ENCODE results near the gene RSRC1. TPM values are rescaled to one million over a fixed set of nuclear protein-coding genes. Genes with fewer than 3 reads are reported as not detected.

The RSRC1 gene
- total and polyA plus RNA-seq, 2 of the 13 experiments (the other 11 are each of a cell fraction or from before 2014, with no cell fraction given) = 4.9 to 63.0 TPM

GRCh38 chr3:158471639-158472294, 361.9 kb downstream of the RSRC1 start (continued):
- TF ChIP-seq JUNB (CRISPR knock-in tag; IDR thresholded peaks at IDR 0.05; ENCODE audit: borderline replicate concordance) = no peak
- TF ChIP-seq ARID5B (CRISPR knock-in tag; IDR thresholded peaks at IDR 0.05) = peak; percentile 65
- TF ChIP-seq HES4 (CRISPR knock-in tag; IDR thresholded peaks at IDR 0.05; ENCODE audit: borderline replicate concordance) = no peak
- TF ChIP-seq ZNF160 (CRISPR knock-in tag; IDR thresholded peaks at IDR 0.05) = no peak
- no peak for TF ChIP-seq ZFP36L2 (CRISPR knock-in tag; IDR thresholded peaks at IDR 0.05)
- TF ChIP-seq HNRNPH1 (optimal IDR thresholded peaks at IDR 0.05; ENCODE audit: low read depth, low read length) = no peak
- no peak for TF ChIP-seq RBM39 (IDR thresholded peaks at IDR 0.05; ENCODE audit: low read depth, low read length, poor library complexity, severe bottlenecking)
- TF ChIP-seq CSRNP2 (CRISPR knock-in tag; conservative IDR thresholded peaks at IDR 0.05; ENCODE audit: low read depth) = no peak
- no peak for TF ChIP-seq ZBTB8A (CRISPR knock-in tag; IDR thresholded peaks at IDR 0.05; ENCODE audit: borderline replicate concordance, low read depth)
- TF ChIP-seq ATF5 (CRISPR knock-in tag; IDR thresholded peaks at IDR 0.05; ENCODE audit: low read depth) = no peak
- TF ChIP-seq MYPOP (CRISPR knock-in tag; IDR thresholded peaks at IDR 0.05) = no peak
- TF ChIP-seq SP4 (CRISPR knock-in tag; IDR thresholded peaks at IDR 0.05) = no peak
- no peak for TF ChIP-seq RORA (CRISPR knock-in tag; IDR thresholded peaks at IDR 0.05)
- TF ChIP-seq FIP1L1 (IDR thresholded peaks at IDR 0.05; ENCODE audit: borderline replicate concordance, insufficient read depth, low read depth, low read length) = no peak
- TF ChIP-seq MAFG (CRISPR knock-in tag; IDR thresholded peaks at IDR 0.05) = no peak
- TF ChIP-seq ZNF761 (CRISPR knock-in tag; conservative IDR thresholded peaks at IDR 0.05) = no peak
- TF ChIP-seq ZNF770 (CRISPR knock-in tag; IDR thresholded peaks at IDR 0.05) = no peak
- no peak for TF ChIP-seq ZNF350 (CRISPR knock-in tag; IDR thresholded peaks at IDR 0.05; ENCODE audit: borderline replicate concordance, low read depth)
- no peak for TF ChIP-seq MAFK (conservative IDR thresholded peaks at IDR 0.05 in 1 of 2, IDR thresholded peaks at IDR 0.05 in 1 of 2; ENCODE audit: low read length in 2 of 2)
- TF ChIP-seq ZFP37 (CRISPR knock-in tag; IDR thresholded peaks at IDR 0.05; ENCODE audit: borderline replicate concordance) = no peak

Data from HepG2 (cell line).